Karpas-422 (cell line): ENCODE results near the gene RGS3. TPM values are rescaled to one million over a fixed set of nuclear protein-coding genes. Genes with fewer than 3 reads are reported as not detected.

Source experiments
- DNase-seq: peaks from one replicate; pipeline ENCODE4 v3.0.0-alpha.2; 2015
- H2AFZ ChIP-seq: fragments of 200-600 bp; sonication (generic); 2 replicates; pipeline ENCODE4 v1.6.1; 2014; ENCODE audit warnings: antibody characterized with exemption, low read length, mixed read lengths
- H3K27ac ChIP-seq: fragments of 200-600 bp; sonication (generic); 2 replicates; pipeline ENCODE4 v1.5.1; 2014; ENCODE audit warnings: mild to moderate bottlenecking, low read length, moderate library complexity
- H3K27me3 ChIP-seq: fragments of 200-600 bp; sonication (generic); 2 replicates; pipeline ENCODE4 v1.6.1; 2014; ENCODE audit warnings: low read length, mixed read lengths
- H3K36me3 ChIP-seq: fragments of 200-600 bp; sonication (generic); 2 replicates; pipeline ENCODE4 v1.6.1; 2014; ENCODE audit warnings: low read length, mixed read lengths; ENCODE audit not compliant: insufficient read depth
- H3K4me1 ChIP-seq: fragments of 200-600 bp; sonication (generic); 2 replicates; pipeline ENCODE4 v1.6.1; 2014; ENCODE audit warnings: mild to moderate bottlenecking, low read length, mixed read lengths
- H3K4me2 ChIP-seq: fragments of 200-600 bp; sonication (generic); 2 replicates; pipeline ENCODE4 v1.6.1; 2014; ENCODE audit warnings: low read length, low read depth, mild to moderate bottlenecking; ENCODE audit not compliant: poor library complexity, severe bottlenecking
- H3K4me3 ChIP-seq: fragments of 200-600 bp; sonication (generic); 2 replicates; pipeline ENCODE4 v1.5.1; 2014; ENCODE audit warnings: mild to moderate bottlenecking, antibody characterized with exemption, low read length, mixed read lengths
- H3K79me2 ChIP-seq: fragments of 200-600 bp; sonication (generic); 2 replicates; pipeline ENCODE4 v1.6.1; 2014; ENCODE audit warnings: mild to moderate bottlenecking, low read length, mixed read lengths
- H3K9ac ChIP-seq: fragments of 200-600 bp; sonication (generic); 2 replicates; pipeline ENCODE4 v1.6.0; 2014; ENCODE audit warnings: low read length
- H3K9me2 ChIP-seq: fragments of 200-600 bp; sonication (generic), shearing (Covaris generic); replicated peaks from 2 replicates; pipeline ENCODE4 v1.6.0; 2014; ENCODE audit warnings: mild to moderate bottlenecking, low read length, moderate library complexity; ENCODE audit not compliant: insufficient read depth
- H3K9me3 ChIP-seq: fragments of 300-700, 200-600 bp; sonication (generic); 2 replicates; pipeline ENCODE4 v1.6.1; 2014; ENCODE audit warnings: low read length, mixed read lengths
- H4K20me1 ChIP-seq: fragments of 200-600 bp; sonication (generic); 2 replicates; pipeline ENCODE4 v1.6.1; 2014; ENCODE audit warnings: mild to moderate bottlenecking, antibody characterized with exemption, low read length, low read depth; ENCODE audit not compliant: insufficient read depth
- total RNA-seq: library from RNA; depleted of rRNA; stranded (reverse); fragments of >200 nt; shearing (Covaris generic); gene quantifications from 2 replicates; pipeline ENCODE4 v1.2.3, GENCODE V29; 2014; ENCODE audit warnings: low replicate concordance

RGS3 gene
- total RNA-seq, 1 experiment from 2014 or later, result 1.3 TPM

- Histone ChIP-seq H3K9me2 (no peaks in the 10 kb centered on the region), H3K27me3 (no peaks in the 10 kb centered on the region), H3K9me3 (no peaks in the 10 kb centered on the region), H2AFZ (no peak overlapping the region), H3K4me1 (peaks cover 15% of the 10 kb centered on the region), H3K79me2 (no peaks in the 10 kb centered on the region), H3K4me2 (peak overlapping the region; percentile 43), H4K20me1 (no peaks in the 10 kb centered on the region), H3K4me3 (no peak overlapping the region), H3K9ac (no peak overlapping the region), H3K36me3 (no peaks in the 10 kb centered on the region), H3K27ac (no peak overlapping the region)
- DNase-seq, result no peak
These were observed 101.1 kb downstream of the RGS3 start for GRCh38 chr9:113564498-113565237.

DNA sequence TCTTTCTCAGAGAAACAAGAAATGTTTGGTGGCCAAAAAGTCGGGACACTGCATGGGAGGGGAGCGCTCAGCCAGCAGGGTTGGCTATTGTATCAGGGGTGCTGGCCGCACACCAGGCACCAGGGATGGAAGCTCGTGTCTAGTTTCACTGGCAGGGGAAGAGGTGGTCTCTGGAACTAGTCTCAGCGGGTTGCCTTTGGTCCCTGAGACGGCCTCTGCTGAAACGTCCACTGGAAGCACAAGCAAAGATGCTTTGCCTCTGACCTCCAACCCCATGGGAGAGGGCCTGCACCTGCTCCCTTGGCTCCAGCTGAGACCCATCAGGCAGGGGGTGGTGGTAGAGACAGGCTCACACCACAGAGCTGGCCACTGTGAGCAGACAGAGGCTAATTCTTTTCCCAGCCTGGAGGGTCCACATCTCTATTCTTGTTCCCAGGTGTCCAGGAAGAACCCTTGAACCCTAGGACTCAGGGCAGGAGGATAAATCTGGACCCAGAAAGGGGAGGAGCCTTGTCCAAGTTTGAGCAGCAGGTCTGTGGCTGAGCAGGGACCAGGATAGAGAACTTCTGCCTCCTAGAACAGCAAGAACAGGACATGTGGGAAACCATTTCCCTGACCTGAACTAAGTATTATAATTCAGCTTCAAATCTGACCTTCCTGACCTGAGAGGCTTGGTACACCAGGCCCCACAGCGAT, 102.6 kb downstream of the RGS3 start:
- Histone ChIP-seq H3K9me2 (no peaks in the 10 kb centered on the region), H3K4me3 (no peak overlapping the region), H3K9me3 (no peaks in the 10 kb centered on the region), H3K4me2 (peak overlapping the region; percentile 43), H3K27me3 (no peaks in the 10 kb centered on the region), H3K4me1 (peaks cover 15% of the 10 kb centered on the region), H2AFZ (no peak overlapping the region), H3K9ac (no peak overlapping the region), H4K20me1 (no peaks in the 10 kb centered on the region), H3K79me2 (no peaks in the 10 kb centered on the region), H3K36me3 (no peaks in the 10 kb centered on the region), H3K27ac (no peak overlapping the region)
- DNase-seq, result no peak

- H3K9ac ChIP-seq, result no peak overlapping the region
- no peaks in the 10 kb centered on the region for H4K20me1 ChIP-seq
- H3K27ac ChIP-seq, result no peak overlapping the region
- H3K4me3 ChIP-seq, result no peak overlapping the region
- H3K36me3 ChIP-seq, result no peaks in the 10 kb centered on the region
- peaks cover 15% of the 10 kb centered on the region for H3K4me1 ChIP-seq
- no peaks in the 10 kb centered on the region for H3K27me3 ChIP-seq
- no peaks in the 10 kb centered on the region for H3K9me3 ChIP-seq
- H3K79me2 ChIP-seq, result no peaks in the 10 kb centered on the region
- DNase-seq, result no peak
- no peak overlapping the region for H2AFZ ChIP-seq
- H3K4me2 ChIP-seq, result no peak overlapping the region
- no peaks in the 10 kb centered on the region for H3K9me2 ChIP-seq
These were observed 103.2 kb downstream of the RGS3 start for GRCh38 chr9:113566712-113567071.

DNA sequence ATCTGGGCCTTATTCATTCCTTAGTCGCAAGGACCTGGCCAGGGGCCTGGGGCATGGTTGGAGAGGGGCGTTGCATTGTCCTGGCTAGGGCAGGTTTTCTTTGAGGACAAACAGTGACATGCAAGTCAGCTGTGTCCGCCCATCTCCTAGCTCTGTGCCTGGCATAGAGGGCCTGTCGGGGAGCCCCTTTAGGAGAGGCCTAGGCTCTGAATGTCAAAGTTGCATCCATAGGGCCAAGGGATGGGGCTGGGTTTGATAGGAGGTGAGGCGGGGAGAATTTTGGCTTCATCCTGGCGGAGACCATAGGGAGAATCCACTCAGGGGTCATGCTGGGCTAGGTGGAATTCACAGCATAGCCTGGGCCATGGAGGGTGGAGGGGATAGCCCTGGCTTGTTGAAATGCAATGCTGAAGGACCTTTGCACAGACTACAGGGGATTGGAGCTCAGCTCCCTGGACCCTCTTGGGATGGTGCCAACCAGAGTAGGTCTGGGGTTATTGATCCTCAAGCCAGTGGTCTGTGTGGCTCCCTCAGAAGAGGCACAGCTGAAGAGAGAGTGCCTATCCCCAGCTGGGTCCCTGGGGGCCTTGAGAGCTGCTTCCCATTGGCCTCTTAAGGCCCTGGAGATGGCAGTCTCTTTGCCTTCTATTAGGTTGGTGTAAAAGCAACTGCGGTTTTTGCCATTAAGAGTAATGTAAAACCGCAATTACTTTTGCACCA, 104.0 kb downstream of the RGS3 start:
- no peak overlapping the region for H3K4me3 ChIP-seq
- H3K27ac ChIP-seq, result no peak overlapping the region
- DNase-seq, result no peak
- no peaks in the 10 kb centered on the region for H4K20me1 ChIP-seq
- H3K9ac ChIP-seq, result no peak overlapping the region
- H2AFZ ChIP-seq, result no peak overlapping the region
- H3K36me3 ChIP-seq, result no peaks in the 10 kb centered on the region
- no peaks in the 10 kb centered on the region for H3K9me3 ChIP-seq
- no peak overlapping the region for H3K4me2 ChIP-seq
- H3K9me2 ChIP-seq, result no peaks in the 10 kb centered on the region
- no peaks in the 10 kb centered on the region for H3K79me2 ChIP-seq
- peaks cover 15% of the 10 kb centered on the region for H3K4me1 ChIP-seq
- H3K27me3 ChIP-seq, result no peaks in the 10 kb centered on the region

DNA sequence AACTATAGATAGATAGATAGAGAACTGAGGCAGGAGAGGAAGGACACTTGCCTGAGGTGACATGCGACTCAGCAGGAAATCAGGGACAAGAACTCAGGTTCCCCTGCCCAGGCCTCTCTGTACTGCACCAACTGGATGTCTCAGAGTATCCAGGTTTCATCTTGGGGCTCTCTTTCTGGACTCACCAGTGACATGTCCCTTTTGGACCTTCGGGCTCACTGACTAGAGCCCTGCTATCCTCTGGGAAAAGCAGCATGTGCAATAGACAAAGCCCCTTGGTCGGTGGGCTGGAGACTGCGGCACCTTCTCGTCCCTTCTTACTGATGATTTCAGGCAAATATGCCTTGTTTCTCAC, 104.5 kb downstream of the RGS3 start:
- no peaks in the 10 kb centered on the region for H3K79me2 ChIP-seq
- no peaks in the 10 kb centered on the region for H3K9me3 ChIP-seq
- no peaks in the 10 kb centered on the region for H3K27me3 ChIP-seq
- no peaks in the 10 kb centered on the region for H3K36me3 ChIP-seq
- peaks cover 15% of the 10 kb centered on the region for H3K4me1 ChIP-seq
- H3K27ac ChIP-seq, result no peak overlapping the region
- H4K20me1 ChIP-seq, result no peaks in the 10 kb centered on the region
- no peak overlapping the region for H3K9ac ChIP-seq
- H2AFZ ChIP-seq, result no peak overlapping the region
- H3K9me2 ChIP-seq, result no peaks in the 10 kb centered on the region
- H3K4me3 ChIP-seq, result no peak overlapping the region
- H3K4me2 ChIP-seq, result no peak overlapping the region
- no peak for DNase-seq

GRCh38 chr9:113568571-113569321, 105.2 kb downstream of the RGS3 start:
- Histone ChIP-seq H3K27me3 (no peaks in the 10 kb centered on the region), H3K79me2 (no peaks in the 10 kb centered on the region), H3K9me2 (no peaks in the 10 kb centered on the region), H3K4me1 (peaks cover 15% of the 10 kb centered on the region), H4K20me1 (no peaks in the 10 kb centered on the region), H3K9me3 (no peaks in the 10 kb centered on the region), H3K36me3 (no peaks in the 10 kb centered on the region), H2AFZ (no peak overlapping the region), H3K27ac (no peak overlapping the region), H3K4me3 (no peak overlapping the region), H3K4me2 (no peak overlapping the region), H3K9ac (no peak overlapping the region)
- no peak for DNase-seq

DNA sequence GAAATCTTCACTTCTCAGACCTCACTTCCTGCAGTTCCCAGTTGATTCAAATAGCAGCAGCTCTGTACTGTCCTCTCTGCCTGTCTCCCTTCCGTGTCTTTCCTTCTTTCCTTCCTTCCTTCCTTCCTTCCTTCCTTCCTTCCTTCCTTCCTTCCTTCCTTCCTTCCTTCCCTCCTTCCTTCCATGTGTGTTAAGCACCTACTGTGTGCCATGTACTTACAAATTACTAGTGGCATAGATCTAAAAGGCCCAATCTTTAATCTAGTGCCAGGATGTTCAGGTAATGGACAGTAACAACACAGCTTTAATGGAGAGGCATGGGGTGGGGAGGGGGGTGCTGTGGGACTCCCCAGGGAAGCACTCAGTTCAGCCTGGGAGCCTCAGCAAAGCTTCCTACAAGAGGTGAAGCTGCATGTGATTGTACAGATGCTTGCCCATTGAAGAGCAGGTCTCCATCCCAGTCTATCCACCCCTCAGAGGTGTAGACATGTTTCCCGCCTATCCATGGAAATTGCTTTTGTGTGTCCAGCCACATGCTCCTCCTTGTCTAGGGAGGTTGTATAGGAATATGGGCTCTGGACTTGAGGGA, 106.0 kb downstream of the RGS3 start:
- Histone ChIP-seq H3K27me3 (no peaks in the 10 kb centered on the region), H4K20me1 (no peaks in the 10 kb centered on the region), H3K4me1 (peaks cover 15% of the 10 kb centered on the region), H3K9me3 (no peaks in the 10 kb centered on the region), H2AFZ (no peak overlapping the region), H3K27ac (no peak overlapping the region), H3K4me3 (no peak overlapping the region), H3K4me2 (no peak overlapping the region), H3K9me2 (no peaks in the 10 kb centered on the region), H3K9ac (no peak overlapping the region), H3K79me2 (no peaks in the 10 kb centered on the region), H3K36me3 (no peaks in the 10 kb centered on the region)
- DNase-seq, result no peak
